Erythroblast (primary cell): ENCODE results near the gene EGFR.

Experiments used
- GATA1 ChIP-seq: IDR thresholded peaks from 2 replicates; pipeline ENCODE4 v1.6.1; 2011; ENCODE audit warnings: low read depth, mild to moderate bottlenecking, control low read depth, low read length, moderate library complexity
- POLR2A ChIP-seq: IDR thresholded peaks from 2 replicates; pipeline ENCODE4 v1.6.1; 2011; ENCODE audit warnings: mild to moderate bottlenecking, low read length

- no peak for TF ChIP-seq POLR2A
- no peak for TF ChIP-seq GATA1
Observed at GRCh38 chr7:55053651-55054571, 35.1 kb downstream of the EGFR start.
